Neural cell (in vitro differentiated cells): ENCODE results near the gene C11orf71. TPM values are rescaled to one million over a fixed set of nuclear protein-coding genes. Genes with fewer than 3 reads are reported as not detected.

Source experiments
- H2AFZ ChIP-seq: fragments of 200-600, 300-800 bp; sonication (generic), shearing (Covaris generic); 2 replicates; pipeline ENCODE4 v1.6.0; 2014; ENCODE audit warnings: low read depth, mild to moderate bottlenecking, antibody characterized with exemption, low read length, moderate library complexity
- H3F3A ChIP-seq: fragments of 200-600 bp; shearing (Covaris generic); 2 replicates; pipeline ENCODE4 v1.6.1; 2016; ENCODE audit warnings: mild to moderate bottlenecking, moderate library complexity, mixed read lengths, antibody characterized with exemption, low read length; ENCODE audit not compliant: insufficient read depth, poor library complexity, severe bottlenecking
- H3K27ac ChIP-seq: fragments of 200-600, 300-800 bp; sonication (generic), shearing (Covaris generic); 2 replicates; pipeline ENCODE4 v1.5.1; 2014; ENCODE audit warnings: mild to moderate bottlenecking, low read length, moderate library complexity
- H3K27me3 ChIP-seq: fragments of 300-800, 200-600 bp; sonication (generic), shearing (Covaris generic); 2 replicates; pipeline ENCODE4 v1.6.0; 2014; ENCODE audit warnings: mild to moderate bottlenecking, low read depth, low read length, moderate library complexity; ENCODE audit not compliant: insufficient read depth
- H3K36me3 ChIP-seq: fragments of 300-800, 200-600 bp; sonication (generic), shearing (Covaris generic); 2 replicates; pipeline ENCODE4 v1.5.1; 2014; ENCODE audit warnings: mild to moderate bottlenecking, antibody characterized with exemption, low read length, moderate library complexity; ENCODE audit not compliant: insufficient read depth
- H3K4me2 ChIP-seq: fragments of 300-800, 200-600 bp; sonication (generic), shearing (Covaris generic); 2 replicates; pipeline ENCODE4 v1.6.0; 2014; ENCODE audit warnings: mild to moderate bottlenecking, low read length
- H3K4me3 ChIP-seq: fragments of 300-800, 200-600 bp; sonication (generic), shearing (Covaris generic); 2 replicates; pipeline ENCODE4 v1.5.1; 2014; ENCODE audit warnings: mild to moderate bottlenecking, low read length, moderate library complexity
- H3K79me2 ChIP-seq: fragments of 200-600 bp; shearing (Covaris generic); replicated peaks from 2 replicates; pipeline ENCODE4 v1.6.0; 2014; ENCODE audit warnings: mild to moderate bottlenecking, low read length, moderate library complexity; ENCODE audit not compliant: insufficient read depth
- H3K9ac ChIP-seq: fragments of 300-800, 200-600 bp; sonication (generic), shearing (Covaris generic); 2 replicates; pipeline ENCODE4 v1.6.1; 2016; ENCODE audit warnings: mild to moderate bottlenecking, low read length, mixed read lengths
- H3K9me2 ChIP-seq: fragments of 200-600 bp; shearing (Covaris generic); 2 replicates; pipeline ENCODE4 v1.6.1; 2016; ENCODE audit warnings: mild to moderate bottlenecking, low read length, mixed read lengths; ENCODE audit not compliant: insufficient read depth
- H3K9me3 ChIP-seq: fragments of 200-600, 300-800 bp; sonication (generic), shearing (Covaris generic); 2 replicates; pipeline ENCODE4 v1.6.1; 2016; ENCODE audit warnings: mild to moderate bottlenecking, mixed run types, low read length, moderate library complexity, mixed read lengths
- H4K20me1 ChIP-seq: fragments of 200-600 bp; shearing (Covaris generic); 2 replicates; pipeline ENCODE4 v1.6.1; 2016; ENCODE audit warnings: mild to moderate bottlenecking, mixed run types; ENCODE audit not compliant: insufficient read depth
- EP300 ChIP-seq: fragments of 450-650 bp; conservative IDR thresholded peaks from 2 replicates; pipeline ENCODE4 v1.6.1; 2014; ENCODE audit warnings: antibody characterized with exemption, mild to moderate bottlenecking, moderate library complexity; ENCODE audit not compliant: poor library complexity, severe bottlenecking
- POLR2AphosphoS5 ChIP-seq: IDR thresholded peaks from 2 replicates; pipeline ENCODE4 v1.6.1; 2012
- RAD21 ChIP-seq: fragments of 450-650 bp; conservative IDR thresholded peaks from 2 replicates; pipeline ENCODE4 v1.6.1; 2014; ENCODE audit warnings: antibody characterized with exemption, mild to moderate bottlenecking, moderate library complexity
- SMC3 ChIP-seq: fragments of 450-650 bp; conservative IDR thresholded peaks from 2 replicates; pipeline ENCODE4 v1.6.1; 2014; ENCODE audit warnings: antibody characterized with exemption, mild to moderate bottlenecking, moderate library complexity; ENCODE audit not compliant: poor library complexity
- polyA plus RNA-seq: library from polyadenylated mRNA; depleted of rRNA; stranded (reverse); fragments of >200 nt; gene quantifications from 2 replicates; pipeline ENCODE4 v1.2.3, GENCODE V29; 2014
- TF ChIP-seq, protein P1 (sequence below): IDR thresholded peaks from 2 replicates; pipeline ENCODE4 v1.6.1; 2012; ENCODE audit warnings: borderline replicate concordance
- TF ChIP-seq, protein P2 (sequence below): fragments of 450-650 bp; IDR thresholded peaks from 2 replicates; pipeline ENCODE4 v1.5.1; 2014; ENCODE audit warnings: antibody characterized with exemption, mild to moderate bottlenecking, moderate library complexity; ENCODE audit not compliant: poor library complexity, severe bottlenecking

C11orf71 gene
- polyA plus RNA-seq, 1 donor from 2014 or later, result 29.9 TPM

DNA sequence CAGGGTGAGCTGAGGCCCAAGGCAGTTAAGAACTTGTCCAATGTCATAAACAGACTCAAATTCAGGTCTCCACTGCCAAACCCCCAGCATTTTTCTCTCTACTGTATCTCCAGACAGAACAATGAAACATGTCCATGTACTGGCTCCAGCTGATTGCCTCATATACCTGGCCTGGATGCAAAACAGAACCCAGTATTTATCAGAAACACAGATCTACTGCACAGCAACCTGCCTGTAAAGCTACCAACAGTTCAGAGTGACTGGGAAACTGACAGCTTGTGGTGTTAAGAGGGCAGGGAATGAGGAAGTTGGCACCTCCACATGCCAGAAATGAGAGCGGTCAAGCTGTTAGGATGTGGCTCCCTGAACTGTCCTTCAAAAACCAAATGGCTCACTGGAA is 41.6 kb downstream of the C11orf71 start:
- H3K9me2 ChIP-seq, result no peaks in the 10 kb centered on the region
- H3K9me3 ChIP-seq, result no peaks in the 10 kb centered on the region
- no peak for TF ChIP-seq RAD21
- TF ChIP-seq, protein P1, sequence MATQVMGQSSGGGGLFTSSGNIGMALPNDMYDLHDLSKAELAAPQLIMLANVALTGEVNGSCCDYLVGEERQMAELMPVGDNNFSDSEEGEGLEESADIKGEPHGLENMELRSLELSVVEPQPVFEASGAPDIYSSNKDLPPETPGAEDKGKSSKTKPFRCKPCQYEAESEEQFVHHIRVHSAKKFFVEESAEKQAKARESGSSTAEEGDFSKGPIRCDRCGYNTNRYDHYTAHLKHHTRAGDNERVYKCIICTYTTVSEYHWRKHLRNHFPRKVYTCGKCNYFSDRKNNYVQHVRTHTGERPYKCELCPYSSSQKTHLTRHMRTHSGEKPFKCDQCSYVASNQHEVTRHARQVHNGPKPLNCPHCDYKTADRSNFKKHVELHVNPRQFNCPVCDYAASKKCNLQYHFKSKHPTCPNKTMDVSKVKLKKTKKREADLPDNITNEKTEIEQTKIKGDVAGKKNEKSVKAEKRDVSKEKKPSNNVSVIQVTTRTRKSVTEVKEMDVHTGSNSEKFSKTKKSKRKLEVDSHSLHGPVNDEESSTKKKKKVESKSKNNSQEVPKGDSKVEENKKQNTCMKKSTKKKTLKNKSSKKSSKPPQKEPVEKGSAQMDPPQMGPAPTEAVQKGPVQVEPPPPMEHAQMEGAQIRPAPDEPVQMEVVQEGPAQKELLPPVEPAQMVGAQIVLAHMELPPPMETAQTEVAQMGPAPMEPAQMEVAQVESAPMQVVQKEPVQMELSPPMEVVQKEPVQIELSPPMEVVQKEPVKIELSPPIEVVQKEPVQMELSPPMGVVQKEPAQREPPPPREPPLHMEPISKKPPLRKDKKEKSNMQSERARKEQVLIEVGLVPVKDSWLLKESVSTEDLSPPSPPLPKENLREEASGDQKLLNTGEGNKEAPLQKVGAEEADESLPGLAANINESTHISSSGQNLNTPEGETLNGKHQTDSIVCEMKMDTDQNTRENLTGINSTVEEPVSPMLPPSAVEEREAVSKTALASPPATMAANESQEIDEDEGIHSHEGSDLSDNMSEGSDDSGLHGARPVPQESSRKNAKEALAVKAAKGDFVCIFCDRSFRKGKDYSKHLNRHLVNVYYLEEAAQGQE, result no peak
- H3K36me3 ChIP-seq, result no peaks in the 10 kb centered on the region
- no peaks in the 10 kb centered on the region for H3K27me3 ChIP-seq
- no peaks in the 10 kb centered on the region for H3F3A ChIP-seq
- H2AFZ ChIP-seq, result no peak overlapping the region
- no peak overlapping the region for H3K27ac ChIP-seq
- no peak overlapping the region for H3K4me2 ChIP-seq
- no peaks in the 10 kb centered on the region for H3K79me2 ChIP-seq
- H3K4me3 ChIP-seq, result no peak overlapping the region
- no peaks in the 10 kb centered on the region for H4K20me1 ChIP-seq
- no peak overlapping the region for H3K9ac ChIP-seq

DNA sequence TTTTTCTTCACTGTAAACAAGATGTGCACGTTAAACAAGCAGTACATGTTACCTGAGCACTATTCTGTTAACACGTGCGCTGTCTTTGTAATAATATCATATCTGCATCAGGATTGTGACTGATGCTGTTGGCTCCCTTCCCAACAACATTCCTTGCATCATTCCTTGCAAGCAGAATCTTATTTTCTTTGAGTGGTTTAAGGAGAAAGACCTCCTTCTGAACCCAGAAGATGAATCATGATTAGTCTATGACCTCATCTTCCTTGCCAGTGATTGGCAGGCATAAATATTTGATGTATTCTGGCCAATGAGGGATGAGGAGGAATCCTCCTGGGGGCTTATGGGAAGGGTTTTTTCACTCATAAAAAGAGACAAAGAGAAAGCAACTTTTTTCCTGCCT is 46.2 kb downstream of the C11orf71 start:
- Histone ChIP-seq H3K9ac (peak overlapping the region; percentile 58), H3K79me2 (no peaks in the 10 kb centered on the region), H3K9me2 (no peaks in the 10 kb centered on the region), H3K4me3 (peak overlapping the region; percentile 53), H3F3A (no peaks in the 10 kb centered on the region), H4K20me1 (no peaks in the 10 kb centered on the region), H3K4me2 (peak overlapping the region; percentile 40), H3K9me3 (no peaks in the 10 kb centered on the region), H2AFZ (no peak overlapping the region), H3K27ac (peak overlapping the region; percentile 91), H3K27me3 (no peaks in the 10 kb centered on the region), H3K36me3 (no peaks in the 10 kb centered on the region)
- TF ChIP-seq EP300 (peak; percentile 69), POLR2AphosphoS5 (peak; percentile 95), SMC3 (peak; percentile 38)
- TF ChIP-seq, protein P2, sequence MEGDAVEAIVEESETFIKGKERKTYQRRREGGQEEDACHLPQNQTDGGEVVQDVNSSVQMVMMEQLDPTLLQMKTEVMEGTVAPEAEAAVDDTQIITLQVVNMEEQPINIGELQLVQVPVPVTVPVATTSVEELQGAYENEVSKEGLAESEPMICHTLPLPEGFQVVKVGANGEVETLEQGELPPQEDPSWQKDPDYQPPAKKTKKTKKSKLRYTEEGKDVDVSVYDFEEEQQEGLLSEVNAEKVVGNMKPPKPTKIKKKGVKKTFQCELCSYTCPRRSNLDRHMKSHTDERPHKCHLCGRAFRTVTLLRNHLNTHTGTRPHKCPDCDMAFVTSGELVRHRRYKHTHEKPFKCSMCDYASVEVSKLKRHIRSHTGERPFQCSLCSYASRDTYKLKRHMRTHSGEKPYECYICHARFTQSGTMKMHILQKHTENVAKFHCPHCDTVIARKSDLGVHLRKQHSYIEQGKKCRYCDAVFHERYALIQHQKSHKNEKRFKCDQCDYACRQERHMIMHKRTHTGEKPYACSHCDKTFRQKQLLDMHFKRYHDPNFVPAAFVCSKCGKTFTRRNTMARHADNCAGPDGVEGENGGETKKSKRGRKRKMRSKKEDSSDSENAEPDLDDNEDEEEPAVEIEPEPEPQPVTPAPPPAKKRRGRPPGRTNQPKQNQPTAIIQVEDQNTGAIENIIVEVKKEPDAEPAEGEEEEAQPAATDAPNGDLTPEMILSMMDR, result no peak
- TF ChIP-seq, protein P1, result peak; percentile 100
